Measurements from ENCODE around the gene ARL13B. TPM values are rescaled to one million over a fixed set of nuclear protein-coding genes. Genes with fewer than 3 reads are reported as not detected.
"Not testable (repeated sequence)": the region's sequence is repeated elsewhere in the genome, so short reads cannot be mapped to it uniquely, and the experiment has no call there.

Gene ARL13B
- total RNA-seq, 1 donor from 2014 or later: 13.5 TPM

DNA sequence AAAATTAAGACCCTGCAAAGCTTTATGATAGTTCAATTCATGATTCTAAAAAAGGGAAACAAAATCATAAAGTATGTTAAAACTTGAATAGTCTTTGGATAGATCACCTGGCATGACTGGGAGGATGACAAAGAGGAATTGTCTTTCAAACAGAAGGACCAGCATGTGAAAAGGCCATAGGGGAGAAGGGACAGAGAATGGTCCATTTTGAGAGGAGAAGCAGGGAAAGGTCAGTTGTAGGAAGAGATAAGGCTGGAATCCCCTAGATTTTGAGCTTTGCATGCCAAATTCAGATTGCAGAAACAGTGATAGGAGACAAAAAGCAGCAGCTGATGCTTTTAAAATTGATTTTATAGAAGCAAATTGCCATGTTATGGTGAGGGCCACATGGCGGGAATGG is 18.9 kb upstream of the ARL13B start:
- Histone ChIP-seq H3K36me3 (no peaks in the 10 kb centered on the region), H3K4me1 (no peaks in the 10 kb centered on the region), H3K27me3 (no peaks in the 10 kb centered on the region), H3K9me3 (no peaks in the 10 kb centered on the region), H3K27ac (no peak overlapping the region), H3K4me3 (no peak overlapping the region)
- intact Hi-C loops (cut with DNase I): no loop called here
- DNase-seq (ENCODE audit: extremely low spot score in 2 of 2): no peak
- TF ChIP-seq POLR2AphosphoS5 (IDR thresholded peaks at IDR 0.05; ENCODE audit: insufficient read depth in 1 of 2, low read depth in 1 of 2) (no peak), CTCF (IDR thresholded peaks at IDR 0.05) (no peak), POLR2A (IDR thresholded peaks at IDR 0.05) (no peak)

GRCh38 chr3:93961489-93961888 is 18.5 kb upstream of the ARL13B start:
- intact Hi-C loops (cut with DNase I): no loop called here
- no peak for DNase-seq (ENCODE audit: extremely low spot score in 2 of 2)
- Histone ChIP-seq H3K36me3 (no peaks in the 10 kb centered on the region), H3K9me3 (no peaks in the 10 kb centered on the region), H3K27ac (no peak overlapping the region), H3K27me3 (no peaks in the 10 kb centered on the region), H3K4me1 (no peaks in the 10 kb centered on the region), H3K4me3 (no peak overlapping the region)
- TF ChIP-seq POLR2A (IDR thresholded peaks at IDR 0.05) (no peak), CTCF (IDR thresholded peaks at IDR 0.05) (no peak), POLR2AphosphoS5 (IDR thresholded peaks at IDR 0.05; ENCODE audit: insufficient read depth in 1 of 2, low read depth in 1 of 2) (no peak)

GRCh38 chr3:93962798-93963197 is 17.2 kb upstream of the ARL13B start:
- Histone ChIP-seq H3K27me3 (no peaks in the 10 kb centered on the region), H3K4me3 (no peak overlapping the region), H3K9me3 (no peaks in the 10 kb centered on the region), H3K4me1 (no peaks in the 10 kb centered on the region), H3K36me3 (no peaks in the 10 kb centered on the region), H3K27ac (no peak overlapping the region)
- intact Hi-C loops (cut with DNase I): no loop called here
- no peak for DNase-seq (ENCODE audit: extremely low spot score in 2 of 2)
- TF ChIP-seq POLR2AphosphoS5 (IDR thresholded peaks at IDR 0.05; ENCODE audit: insufficient read depth in 1 of 2, low read depth in 1 of 2) (no peak), CTCF (IDR thresholded peaks at IDR 0.05) (no peak), POLR2A (IDR thresholded peaks at IDR 0.05) (no peak)

DNA sequence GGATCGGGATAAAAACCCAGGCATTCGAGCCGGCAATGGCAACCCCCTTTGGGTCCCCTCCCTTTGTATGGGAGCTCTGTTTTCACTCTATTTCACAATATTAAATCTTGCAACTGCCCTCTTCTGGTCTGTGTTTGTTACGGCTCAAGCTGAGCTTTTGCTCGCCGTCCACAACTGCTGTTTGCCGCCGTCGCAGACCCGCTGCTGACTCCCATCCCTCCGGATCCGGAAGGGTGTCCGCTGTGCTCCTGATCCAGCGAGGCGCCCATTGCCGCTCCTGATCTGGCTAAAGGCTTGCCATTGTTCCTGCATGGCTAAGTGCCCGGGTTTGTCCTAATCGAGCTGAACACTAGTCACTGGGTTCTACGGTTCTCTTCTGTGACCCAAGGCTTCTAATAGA is 14.8 kb upstream of the ARL13B start:
- H3K9me3 ChIP-seq; H3K27me3 ChIP-seq; DNase-seq (ENCODE audit: extremely low spot score in 2 of 2); H3K4me1 ChIP-seq; intact Hi-C loops (cut with DNase I); H3K4me3 ChIP-seq; H3K36me3 ChIP-seq; H3K27ac ChIP-seq: not testable (repeated sequence)

DNA sequence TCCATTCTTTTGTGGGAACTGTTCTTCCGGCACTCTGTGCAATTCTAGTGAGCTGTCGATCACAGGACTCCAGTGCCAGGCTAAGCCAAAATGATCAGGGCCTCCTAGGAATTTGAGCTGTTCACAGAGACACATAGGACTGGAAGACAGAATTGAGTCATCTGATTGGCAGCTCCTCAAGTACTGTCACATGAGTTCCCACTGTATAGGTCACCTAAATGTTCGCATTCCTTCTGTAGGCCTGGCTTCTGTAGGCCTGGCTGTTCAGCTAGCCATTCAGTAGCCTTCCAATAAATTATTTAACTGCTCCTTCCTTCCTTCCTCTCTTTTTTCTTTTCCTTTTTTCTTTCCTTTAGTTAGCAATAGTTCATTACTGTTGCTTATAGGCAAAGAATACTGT is 10.5 kb upstream of the ARL13B start:
- DNase-seq (ENCODE audit: extremely low spot score in 2 of 2): no peak
- Histone ChIP-seq H3K27me3 (no peaks in the 10 kb centered on the region), H3K9me3 (no peaks in the 10 kb centered on the region), H3K36me3 (no peaks in the 10 kb centered on the region), H3K4me3 (no peak overlapping the region), H3K27ac (no peak overlapping the region), H3K4me1 (peaks cover 16% of the 10 kb centered on the region)
- intact Hi-C loops (cut with DNase I): no loop called here
- TF ChIP-seq CTCF (IDR thresholded peaks at IDR 0.05) (no peak), POLR2A (IDR thresholded peaks at IDR 0.05) (no peak), POLR2AphosphoS5 (IDR thresholded peaks at IDR 0.05; ENCODE audit: insufficient read depth in 1 of 2, low read depth in 1 of 2) (no peak)

DNA sequence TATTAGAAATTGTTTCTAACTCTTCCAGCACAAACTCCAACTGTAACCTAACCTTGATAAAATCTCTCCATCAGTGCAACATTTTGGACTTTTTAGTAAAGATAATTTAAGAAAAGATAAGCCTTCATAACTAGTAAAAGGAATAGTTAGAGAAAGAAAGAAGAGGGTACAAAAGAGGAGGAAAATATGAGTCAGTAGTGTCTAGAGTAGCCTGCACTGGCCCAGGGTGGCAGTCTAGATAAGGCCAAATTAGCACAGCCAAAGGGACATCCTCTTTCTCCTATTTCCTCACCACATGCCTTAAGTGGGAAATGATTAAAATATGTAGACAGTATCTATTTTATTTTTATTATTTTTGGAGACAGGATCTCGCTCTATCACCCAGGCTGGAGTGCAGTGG is 10.0 kb upstream of the ARL13B start:
- TF ChIP-seq POLR2AphosphoS5 (IDR thresholded peaks at IDR 0.05; ENCODE audit: insufficient read depth in 1 of 2, low read depth in 1 of 2) (no peak), CTCF (IDR thresholded peaks at IDR 0.05) (no peak), POLR2A (IDR thresholded peaks at IDR 0.05) (no peak)

More for the DNA sequence above, 10.0 kb upstream of the ARL13B start:
- intact Hi-C loops (cut with DNase I): no loop called here
- H3K27ac ChIP-seq: no peak overlapping the region
- no peaks in the 10 kb centered on the region for H3K36me3 ChIP-seq
- no peaks in the 10 kb centered on the region for H3K9me3 ChIP-seq
- H3K27me3 ChIP-seq: no peaks in the 10 kb centered on the region
- no peak for DNase-seq (ENCODE audit: extremely low spot score in 2 of 2)
- no peak overlapping the region for H3K4me3 ChIP-seq
- H3K4me1 ChIP-seq: peaks cover 16% of the 10 kb centered on the region

Measured in vagina (tissue), 2 donors.